Heart right ventricle (tissue), 16 donors: Measurements from ENCODE around the gene HOXA10. TPM values are rescaled to one million over a fixed set of nuclear protein-coding genes. Genes with fewer than 3 reads are reported as not detected.

Source experiments
- ATAC-seq, 8 donors: fragments of 200-7000 bp; cut with Tn5 transposase; one replicate each; pipeline ENCODE4 v1.9.1; 2020; ENCODE audit warnings: mild to moderate bottlenecking in 8 of 8, moderate library complexity in 8 of 8, moderate number of reproducible peaks in 1 of 8
- DNase-seq, 2 donors: peaks; one replicate each; pipeline ENCODE4 v3.0.0-alpha.2; 2020
- H3K27ac ChIP-seq, 10 donors: fragments of 200-600 bp; sonication (generic) in 2 of 10; one replicate each; pipeline versions ENCODE4 v1.5.0 to v1.8.0; 2020 to 2022; ENCODE audit warnings: mild to moderate bottlenecking in 3 of 10
- H3K27me3 ChIP-seq, 7 donors: fragments of 200-600 bp; one replicate each; pipeline ENCODE4 v1.8.0; 2021 to 2022; ENCODE audit warnings: mild to moderate bottlenecking in 2 of 7
- H3K36me3 ChIP-seq, 9 donors: fragments of 200-600 bp; sonication (generic) in 1 of 9; one replicate each; pipeline versions ENCODE4 v1.5.0 to v1.8.0; 2020 to 2022; ENCODE audit warnings: mild to moderate bottlenecking in 2 of 9
- H3K4me1 ChIP-seq, 9 donors: fragments of 200-600 bp; sonication (generic) in 1 of 9; one replicate each; pipeline versions ENCODE4 v1.5.0 to v1.8.0; 2020 to 2022; ENCODE audit warnings: mild to moderate bottlenecking in 4 of 9
- H3K4me3 ChIP-seq, 10 donors: fragments of 200-600 bp; sonication (generic) in 2 of 10; one replicate each; pipeline versions ENCODE4 v1.5.0 to v1.8.0; 2020 to 2022; ENCODE audit warnings: mild to moderate bottlenecking in 7 of 10, moderate library complexity in 2 of 10
- H3K9me3 ChIP-seq, 11 donors: fragments of 200-600 bp in 10 of 11; sonication (generic) in 2 of 11; one replicate each; pipeline versions ENCODE4 v1.5.0 to v1.8.0; 2013 to 2022; ENCODE audit warnings: mild to moderate bottlenecking in 2 of 11, control low read depth in 1 of 11, moderate library complexity in 1 of 11
- CTCF ChIP-seq, 9 donors: fragments of 200-600 bp; sonication (generic) in 2 of 9; IDR thresholded peaks; one replicate each; pipeline versions ENCODE4 v1.5.0 to v1.8.0; 2021 to 2022; ENCODE audit warnings: antibody characterized with exemption in 9 of 9, mild to moderate bottlenecking in 5 of 9, moderate library complexity in 1 of 9
- WGBS, 2 donors: extraction: QIAGEN DNeasy Blood & Tissue Kit; methylation state at CpG; one replicate each; pipeline ENCODE4 v1.1.7; 2013; ENCODE audit warnings: inconsistent platforms in 1 of 2; 5-methylcytosine and 5-hydroxymethylcytosine counted together
- intact Hi-C, 10 donors: fragments of 100-400 bp; cut with DNase I; formaldehyde crosslinking; loops; one replicate each; pipeline versions ENCODE4 v1.11.1 to v1.14.2; 2022
- polyA plus RNA-seq, 2 donors: library from polyadenylated mRNA; stranded (reverse); fragments of 200-250 nt; gene quantifications; one replicate each; pipeline ENCODE4 v1.2.3, GENCODE V29; 2013
- total RNA-seq, 10 donors: library from RNA; stranded (reverse); fragmentation: NEBNext Ultra II Directional in 3 of 10; extraction: Animal tissue kit (Norgen Biotek cat#: 25700) in 3 of 10; gene quantifications; one replicate each; pipeline versions ENCODE4 v1.2.1 to v1.2.4, GENCODE V29; 2021 to 2023
- donor health status: Arrhythmogenic right ventricular cardiomyopathy.
- donor health status: ischemic (EF 13 %, LVEDD 7.1; RV severe dilation, severe dysfunction).
- donor health status: healthy with polysubstance abuse.
- donor health status: DM: no; HTN: yes; CAD: no.
- donor health status: DM: no; HTN: no; CAD: no.
- donor health status: ischemic (EF 25% LVEDD 6.9; RV normal size, moderate dysfunction).
- donor health status: ischemic (EF 25% LVEDD 5.7; RV mildly dilated, moderate dysfunction).
- donor health status: healthy.
- donor health status: DM: yes; HTN: yes; CAD: no.
- donor health status: Ischemic cardiomyopathy.
- donor health status: ischemic (EF 35%, LVEDD 5.7; RV mildly dilated, moderate dysfunction).
- donor health status: nonischemic (EF 11% LVEDD 7.7; RV severe dilation, severe dysfunction).
- donor health status: DM: yes; HTN: yes; CAD: no.
- donor health status: PGD.
- donor health status: ischemic (EF 29% LVEDD 5.4; RV normal size, mild dysfunction).
- donor health status: nonischemic (EF 23%, LVEDD 6.1; RV moderate dilation, normal function).

Gene HOXA10
- total and polyA plus RNA-seq, 12 donors: 0.03 to 0.19 TPM; not detected in 10

DNA sequence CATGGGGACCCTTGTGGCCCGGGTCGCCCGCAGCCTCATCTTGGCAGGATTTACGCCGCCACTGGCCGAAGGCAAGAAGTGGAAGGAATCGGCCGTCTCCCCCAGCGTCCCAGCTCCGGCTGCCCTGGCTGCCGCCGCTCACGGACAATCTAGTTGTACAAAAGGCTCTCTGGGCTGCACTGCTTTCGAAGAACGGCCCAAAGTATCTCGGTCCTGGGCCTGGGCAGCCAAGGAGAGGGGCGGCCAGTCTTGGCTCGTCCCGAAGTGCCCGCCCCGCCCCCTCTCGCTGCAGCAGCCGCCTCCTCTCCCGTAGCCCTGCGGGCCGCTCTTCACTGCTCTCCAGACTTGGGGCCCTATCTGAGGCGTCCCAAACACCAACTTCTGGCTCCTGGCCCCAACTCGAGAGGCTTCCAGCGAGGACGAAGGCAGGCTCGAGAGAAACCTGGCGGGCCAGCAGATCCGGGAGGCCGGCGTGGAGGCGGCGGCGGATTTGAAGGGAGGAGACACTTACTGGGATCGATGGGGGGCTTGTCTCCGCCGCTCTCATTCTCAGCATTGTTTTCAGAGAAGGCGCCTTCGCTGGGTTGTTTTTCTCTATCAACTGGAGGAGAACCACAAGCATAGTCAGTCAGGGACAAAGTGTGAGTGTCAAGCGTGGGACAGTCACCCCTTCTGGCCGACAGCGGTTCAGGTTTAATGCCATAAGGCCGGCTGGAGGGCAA lies 9.6 kb downstream of the HOXA10 start:
- H3K27ac ChIP-seq: peak overlapping the region in 1 of 10 donors; percentile 53
- peak overlapping the region in 5 of 10 donors; percentile 7 to 49 (median 26) for H3K4me3 ChIP-seq
- H3K36me3 ChIP-seq: peaks cover 0 to 15% (median 0%) of the 10 kb centered on the region in 9 donors
- H3K4me1 ChIP-seq: peaks cover 8 to 76% (median 40%) of the 10 kb centered on the region in 9 donors
- DNase-seq: no peak
- no peak for TF ChIP-seq CTCF (IDR thresholded peaks at IDR 0.05)
- H3K27me3 ChIP-seq: peaks cover 74 to 100% (median 100%) of the 10 kb centered on the region in 7 donors
- intact Hi-C loops: loop anchor here in 9 of 10 donors (5.0 to 10.0 kb wide), 11 partner anchors 310 to 1300 kb away; no protein-coding TSS in a partner anchor
- H3K9me3 ChIP-seq: no peaks in the 10 kb centered on the region
- 4 to 5% methylated on average over 47 of the region's 47 CpGs for WGBS, 2 donors
- ATAC-seq: no peak

DNA sequence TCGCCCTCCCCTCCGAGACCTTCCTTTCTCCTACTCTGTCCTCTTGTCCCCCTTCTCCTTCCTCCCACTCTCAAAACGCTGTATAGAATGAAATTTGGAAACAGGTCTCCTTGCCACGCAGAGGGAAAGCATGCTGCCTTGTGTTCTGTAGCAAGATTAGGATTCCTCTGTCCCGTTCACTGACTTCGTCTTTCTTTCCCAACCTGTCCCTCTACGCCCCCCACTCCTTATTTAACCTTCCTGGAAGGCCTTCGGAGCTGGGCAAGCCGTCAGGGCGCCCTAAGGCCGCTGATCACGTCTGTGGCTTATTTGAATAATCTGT lies 10.1 kb downstream of the HOXA10 start:
- H3K27ac ChIP-seq: no peak overlapping the region
- intact Hi-C loops: loop anchor here in 9 of 10 donors (5.0 to 10.0 kb wide), 11 partner anchors 309 to 1299 kb away; no protein-coding TSS in a partner anchor
- H3K27me3 ChIP-seq: peaks cover 73 to 100% (median 100%) of the 10 kb centered on the region in 7 donors
- peaks cover 8 to 72% (median 40%) of the 10 kb centered on the region in 9 donors for H3K4me1 ChIP-seq
- peak overlapping the region in 1 of 10 donors; percentile 49 for H3K4me3 ChIP-seq
- no peaks in the 10 kb centered on the region for H3K9me3 ChIP-seq
- ATAC-seq: no peak
- TF ChIP-seq CTCF (IDR thresholded peaks at IDR 0.05): peak in 1 of 9 donors; percentile 10
- peaks cover 0 to 15% (median 0%) of the 10 kb centered on the region in 9 donors for H3K36me3 ChIP-seq
- DNase-seq: no peak
- 11 to 18% methylated on average over 12 of the region's 12 CpGs for WGBS, 2 donors

DNA sequence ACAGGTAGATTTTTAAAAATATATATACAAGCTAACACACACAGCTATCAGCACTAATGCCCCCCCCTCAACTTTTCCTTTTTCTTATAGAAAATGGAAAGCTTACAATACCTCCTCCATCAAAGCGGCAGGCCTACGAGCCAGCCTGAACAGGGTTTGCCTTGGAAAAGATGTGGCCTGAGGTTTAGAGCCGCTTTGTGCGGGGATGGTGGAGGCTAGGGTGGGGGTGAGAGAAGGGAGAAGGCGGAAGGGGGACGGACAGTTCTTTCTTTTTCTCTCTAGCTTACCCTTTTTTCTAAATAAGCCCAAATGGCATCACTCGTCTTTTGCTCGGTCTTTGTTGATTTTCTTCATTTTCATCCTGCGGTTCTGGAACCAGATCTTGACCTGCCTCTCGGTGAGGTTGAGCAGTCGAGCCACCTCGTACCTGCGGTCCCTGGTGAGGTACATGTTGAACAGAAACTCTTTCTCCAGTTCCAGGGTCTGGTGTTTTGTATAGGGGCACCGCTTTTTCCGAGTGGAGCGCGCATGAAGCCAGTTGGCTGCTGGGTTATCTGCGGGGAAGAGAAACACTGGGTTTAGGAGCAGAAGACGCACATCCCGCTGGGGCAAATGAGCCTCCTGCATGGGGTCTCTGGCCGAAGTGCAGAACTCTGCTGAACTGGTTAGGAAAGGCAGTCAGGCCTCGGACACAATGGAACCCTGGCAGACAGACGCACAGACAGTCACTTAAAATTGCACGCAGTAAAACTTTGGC lies 10.7 kb downstream of the HOXA10 start:
- H3K27me3 ChIP-seq: peaks cover 76 to 100% (median 100%) of the 10 kb centered on the region in 7 donors
- H3K4me1 ChIP-seq: peaks cover 8 to 74% (median 40%) of the 10 kb centered on the region in 9 donors

More for the DNA sequence above, 10.7 kb downstream of the HOXA10 start:
- Histone ChIP-seq H3K27ac (no peak overlapping the region), H3K9me3 (no peaks in the 10 kb centered on the region), H3K36me3 (peaks cover 0 to 15% (median 0%) of the 10 kb centered on the region in 9 donors), H3K4me3 (peak overlapping the region in 1 of 10 donors; percentile 49)
- WGBS, 2 donors: 32 to 38% methylated on average over 24 of the region's 24 CpGs
- intact Hi-C loops: loop anchor here in 9 of 10 donors (5.0 to 10.0 kb wide), 11 partner anchors 309 to 1299 kb away; no protein-coding TSS in a partner anchor
- DNase-seq (no peak), ATAC-seq (no peak)
- no peak for TF ChIP-seq CTCF (IDR thresholded peaks at IDR 0.05)
